HepG2 (cell line): ENCODE results near the gene MNX1. TPM values are rescaled to one million over a fixed set of nuclear protein-coding genes. Genes with fewer than 3 reads are reported as not detected.

Source experiments
- ATAC-seq: fragments of 200-7000 bp; cut with Tn5 transposase; 3 replicates; pipeline ENCODE4 v1.9.1; 2020; ENCODE audit warnings: mild to moderate bottlenecking, moderate library complexity
- BruUV-seq: library from RNA; stranded (reverse); fragments of 400-500 nt; replicated peaks from 2 replicates; lab custom pipeline; 2021; lab: Mats Ljungman, UMichigan
- CTCF ChIA-PET: fragments of 300-600 bp; formaldehyde crosslinking; extraction: SDS; loops from one replicate; lab custom pipeline; 2021; ENCODE audit warnings: low total read pairs, inconsistent platforms, low intra/inter-chr PET ratio; lab: Yijun Ruan, JAX
- POLR2A ChIA-PET: fragments of 350-600 bp; sonication (Branson Sonifier 250); formaldehyde crosslinking; loops from one replicate; lab custom pipeline; 2020; ENCODE audit warnings: antibody characterized with exemption, inconsistent platforms; lab: Yijun Ruan, JAX
- DNase-seq: peaks from one replicate; pipeline ENCODE4 v3.0.0-alpha.2; 2015; ENCODE audit warnings: low spot score
- FAIRE-seq: peaks from 3 replicates; lab custom pipeline; 2011; peaks lifted over from hg19 to GRCh38; lab: Jason Lieb, UNC
- H2AFZ ChIP-seq: one replicate; pipeline ENCODE4 v1.6.1; 2011; ENCODE audit warnings: low read length, inconsistent platforms
- H3K27ac ChIP-seq: fragments of 300-600 bp; 3 replicates; pipeline ENCODE4 v1.8.0; 2011; ENCODE audit warnings: mixed run types, mild to moderate bottlenecking, mixed read lengths, low read length, inconsistent platforms; ENCODE audit not compliant: insufficient read depth; ENCODE audit errors: extremely low read length
- H3K27me3 ChIP-seq, 2 experiments: fragments of 200-600 bp in 1 of 2; 2 replicates in 1 of 2; 3 replicates in 1 of 2; pipeline versions ENCODE4 v1.6.0 to v1.8.0; 2011; ENCODE audit warnings: low read length in 2 of 2, mild to moderate bottlenecking in 2 of 2, moderate library complexity in 2 of 2, inconsistent platforms in 1 of 2; ENCODE audit not compliant: insufficient read depth in 2 of 2, control insufficient read depth in 1 of 2
- H3K36me3 ChIP-seq, 2 experiments: fragments of 200-600 bp in 1 of 2; replicated peaks in 1 of 2; 2 replicates in 1 of 2; 3 replicates in 1 of 2; pipeline versions ENCODE4 v1.5.1 to v1.8.0; 2011; ENCODE audit warnings: low read length in 2 of 2, inconsistent platforms in 1 of 2; ENCODE audit not compliant: insufficient read depth in 2 of 2, control insufficient read depth in 1 of 2
- H3K4me1 ChIP-seq: 2 replicates; pipeline ENCODE4 v1.5.1; 2012; ENCODE audit warnings: low read length, inconsistent platforms; ENCODE audit not compliant: insufficient read depth
- H3K4me2 ChIP-seq: 2 replicates; pipeline ENCODE4 v1.6.0; 2011; ENCODE audit warnings: low read depth, low read length, inconsistent platforms
- H3K4me3 ChIP-seq, 3 experiments: fragments of 200-600 bp in 1 of 3; sonication (generic), shearing (Covaris generic) in 1 of 3; replicated peaks in 1 of 3; 2 replicates each; pipeline ENCODE4 v1.5.1; 2011 to 2016; ENCODE audit warnings: low read length in 3 of 3, inconsistent platforms in 2 of 3, low read depth in 2 of 3, mild to moderate bottlenecking in 2 of 3, control low read depth in 1 of 3, mixed read lengths in 1 of 3; ENCODE audit not compliant: insufficient read depth in 1 of 3
- H3K79me2 ChIP-seq: one replicate; pipeline ENCODE4 v1.6.1; 2011; ENCODE audit warnings: low read length, inconsistent platforms; ENCODE audit not compliant: insufficient read depth
- H3K9ac ChIP-seq: 2 replicates; pipeline ENCODE4 v1.6.0; 2011; ENCODE audit warnings: mild to moderate bottlenecking, low read depth, low read length, inconsistent platforms; ENCODE audit not compliant: insufficient read depth
- H3K9me3 ChIP-seq: 2 replicates; pipeline ENCODE4 v1.5.1; 2012; ENCODE audit warnings: mild to moderate bottlenecking, low read length
- H4K20me1 ChIP-seq: 2 replicates; pipeline ENCODE4 v1.6.0; 2011; ENCODE audit warnings: inconsistent platforms, mild to moderate bottlenecking, low read length, moderate library complexity; ENCODE audit not compliant: insufficient read depth
- STAT5B ChIP-seq: sonication (generic); formaldehyde crosslinking; IDR thresholded peaks from 2 replicates; pipeline ENCODE4 v1.4.0; 2020; ENCODE audit warnings: missing genetic modification reagents
- ZFP82 ChIP-seq: sonication (generic); formaldehyde crosslinking; IDR thresholded peaks from 2 replicates; pipeline ENCODE4 v1.5.1; 2020; ENCODE audit warnings: mild to moderate bottlenecking, missing genetic modification reagents, borderline replicate concordance
- ZNF326 ChIP-seq: sonication (generic); formaldehyde crosslinking; IDR thresholded peaks from 2 replicates; pipeline ENCODE4 v1.4.0; 2020; ENCODE audit warnings: missing genetic modification reagents, borderline replicate concordance
- WGBS: methylation state at CpG from one replicate; pipeline ENCODE4 v1.1.6; 2017; ENCODE audit warnings: low lambda C conversion rate; 5-methylcytosine and 5-hydroxymethylcytosine counted together
- in situ Hi-C: cut with HindIII; loops from 2 replicates; pipeline ENCODE4 v1.10.0; 2017; ENCODE audit warnings: low pct_unique_long_range_greater_than_20kb; ENCODE audit not compliant: extremely low pct_ligation_motif_present
- intact Hi-C: fragments of 100-400 bp; cut with micrococcal nuclease; formaldehyde crosslinking; loops from one replicate; pipeline ENCODE4 v1.10.0; 2022; ENCODE audit not compliant: unreplicated experiment
- polyA plus RNA-seq, 8 experiments: library from polyadenylated mRNA; depleted of rRNA in 3 of 8; stranded (reverse) in 7 of 8; unstranded in 1 of 8; fragments of >200 nt; fragmentation: Illumina TruSeq in 4 of 8; extraction: Trizol in 4 of 8; gene quantifications; 2 replicates each; pipeline versions ENCODE4 v1.2.1 to v1.2.3, GENCODE V29; 2011 to 2016; ENCODE audit warnings: low read depth in 4 of 8, missing spikeins in 1 of 8, mixed read lengths in 1 of 8; ENCODE audit not compliant: insufficient read depth in 1 of 8
- total RNA-seq, 5 experiments: library from RNA; depleted of rRNA; stranded (reverse); fragments of >200 nt; fragmentation: Illumina TruSeq; extraction: Trizol; gene quantifications; 2 replicates each; pipeline ENCODE4 v1.2.3, GENCODE V29; 2016; ENCODE audit warnings: low read depth in 1 of 5
- TF ChIP-seq, protein P1 (sequence below): sonication (generic); formaldehyde crosslinking; IDR thresholded peaks from 2 replicates; pipeline ENCODE4 v1.9.0; 2021; ENCODE audit warnings: missing genetic modification reagents, mild to moderate bottlenecking, borderline replicate concordance
- TF ChIP-seq, protein P2 (sequence below): sonication (generic); formaldehyde crosslinking; IDR thresholded peaks from 2 replicates; pipeline ENCODE4 v1.5.1; 2020; ENCODE audit warnings: mild to moderate bottlenecking, missing genetic modification reagents, moderate library complexity
- TF ChIP-seq, protein P3 (sequence below): sonication (generic); formaldehyde crosslinking; IDR thresholded peaks from 2 replicates; pipeline ENCODE4 v1.8.1; 2023; ENCODE audit warnings: mild to moderate bottlenecking, missing genetic modification reagents
- TF ChIP-seq, protein P4 (sequence below): sonication (generic); formaldehyde crosslinking; IDR thresholded peaks from one replicate; pipeline ENCODE4 v1.5.1; 2020; ENCODE audit warnings: mild to moderate bottlenecking, missing genetic modification reagents; ENCODE audit errors: not compliant biosample characterization

The MNX1 gene
- total and polyA plus RNA-seq, 2 of the 13 experiments (the other 11 are each of a cell fraction or from before 2014, with no cell fraction given), result 0.94 to 6.1 TPM

DNA sequence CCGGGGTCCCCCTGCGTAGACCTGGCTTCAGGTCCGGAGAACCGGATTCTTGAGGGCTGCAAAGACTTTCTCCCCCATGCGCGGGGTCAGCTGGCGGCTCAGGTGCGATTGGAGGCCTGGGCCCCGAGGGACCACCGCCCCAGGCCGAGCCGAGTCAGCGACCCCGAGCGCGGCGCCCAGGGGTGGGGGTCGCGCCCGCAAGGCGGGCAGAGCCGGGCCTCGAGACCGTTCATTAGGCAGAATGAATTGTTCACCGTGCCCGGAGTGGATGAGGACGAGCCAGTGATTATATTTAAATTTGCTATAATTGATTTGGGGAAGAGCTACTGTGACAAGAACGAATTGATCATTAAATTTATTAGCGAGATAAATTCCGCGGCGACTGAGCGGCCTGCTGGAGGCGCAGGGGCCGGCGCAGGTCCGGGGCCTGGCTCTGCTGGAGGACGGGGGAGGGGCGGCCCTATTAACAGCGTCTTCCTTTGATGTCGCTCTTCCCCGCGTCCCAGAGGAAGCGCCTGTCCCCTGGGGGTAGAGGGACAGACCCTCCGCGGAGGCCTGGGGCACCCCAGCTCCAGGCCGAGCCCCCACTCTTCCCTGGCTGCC lies 7.5 kb downstream of the MNX1 start:
- Histone ChIP-seq H3K9me3 (no peaks in the 10 kb centered on the region), H3K27ac (no peak overlapping the region), H2AFZ (no peak overlapping the region), H3K4me2 (no peak overlapping the region), H3K27me3 (peaks cover 0 to 24% of the 10 kb centered on the region in 2 experiments; a peak in 4 of 5 replicates), H3K9ac (no peak overlapping the region), H4K20me1 (peaks cover 6% of the 10 kb centered on the region; the same call in 1 of the 2 replicates), H3K36me3 (peaks cover 0 to 6% of the 10 kb centered on the region in 2 experiments; a peak in 1 of 5 replicates), H3K4me3 (no peak overlapping the region), H3K4me1 (peaks cover 28% of the 10 kb centered on the region), H3K79me2 (peaks cover 7% of the 10 kb centered on the region)
- 73% methylated on average over 29 of the region's 47 CpGs for WGBS
- no TSS peak for BruUV-seq
- ChIA-PET CTCF (no interaction called here), POLR2A (no interaction called here)
- intact Hi-C loops, result no loop called here
- in situ Hi-C loops, result no loop called here
- DNase-seq (no peak), FAIRE-seq (no peak), ATAC-seq (no peak)
- no peak for TF ChIP-seq ZNF326 (CRISPR knock-in tag)
- TF ChIP-seq, protein P1, sequence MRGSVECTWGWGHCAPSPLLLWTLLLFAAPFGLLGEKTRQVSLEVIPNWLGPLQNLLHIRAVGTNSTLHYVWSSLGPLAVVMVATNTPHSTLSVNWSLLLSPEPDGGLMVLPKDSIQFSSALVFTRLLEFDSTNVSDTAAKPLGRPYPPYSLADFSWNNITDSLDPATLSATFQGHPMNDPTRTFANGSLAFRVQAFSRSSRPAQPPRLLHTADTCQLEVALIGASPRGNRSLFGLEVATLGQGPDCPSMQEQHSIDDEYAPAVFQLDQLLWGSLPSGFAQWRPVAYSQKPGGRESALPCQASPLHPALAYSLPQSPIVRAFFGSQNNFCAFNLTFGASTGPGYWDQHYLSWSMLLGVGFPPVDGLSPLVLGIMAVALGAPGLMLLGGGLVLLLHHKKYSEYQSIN, result no peak
- TF ChIP-seq, protein P2, sequence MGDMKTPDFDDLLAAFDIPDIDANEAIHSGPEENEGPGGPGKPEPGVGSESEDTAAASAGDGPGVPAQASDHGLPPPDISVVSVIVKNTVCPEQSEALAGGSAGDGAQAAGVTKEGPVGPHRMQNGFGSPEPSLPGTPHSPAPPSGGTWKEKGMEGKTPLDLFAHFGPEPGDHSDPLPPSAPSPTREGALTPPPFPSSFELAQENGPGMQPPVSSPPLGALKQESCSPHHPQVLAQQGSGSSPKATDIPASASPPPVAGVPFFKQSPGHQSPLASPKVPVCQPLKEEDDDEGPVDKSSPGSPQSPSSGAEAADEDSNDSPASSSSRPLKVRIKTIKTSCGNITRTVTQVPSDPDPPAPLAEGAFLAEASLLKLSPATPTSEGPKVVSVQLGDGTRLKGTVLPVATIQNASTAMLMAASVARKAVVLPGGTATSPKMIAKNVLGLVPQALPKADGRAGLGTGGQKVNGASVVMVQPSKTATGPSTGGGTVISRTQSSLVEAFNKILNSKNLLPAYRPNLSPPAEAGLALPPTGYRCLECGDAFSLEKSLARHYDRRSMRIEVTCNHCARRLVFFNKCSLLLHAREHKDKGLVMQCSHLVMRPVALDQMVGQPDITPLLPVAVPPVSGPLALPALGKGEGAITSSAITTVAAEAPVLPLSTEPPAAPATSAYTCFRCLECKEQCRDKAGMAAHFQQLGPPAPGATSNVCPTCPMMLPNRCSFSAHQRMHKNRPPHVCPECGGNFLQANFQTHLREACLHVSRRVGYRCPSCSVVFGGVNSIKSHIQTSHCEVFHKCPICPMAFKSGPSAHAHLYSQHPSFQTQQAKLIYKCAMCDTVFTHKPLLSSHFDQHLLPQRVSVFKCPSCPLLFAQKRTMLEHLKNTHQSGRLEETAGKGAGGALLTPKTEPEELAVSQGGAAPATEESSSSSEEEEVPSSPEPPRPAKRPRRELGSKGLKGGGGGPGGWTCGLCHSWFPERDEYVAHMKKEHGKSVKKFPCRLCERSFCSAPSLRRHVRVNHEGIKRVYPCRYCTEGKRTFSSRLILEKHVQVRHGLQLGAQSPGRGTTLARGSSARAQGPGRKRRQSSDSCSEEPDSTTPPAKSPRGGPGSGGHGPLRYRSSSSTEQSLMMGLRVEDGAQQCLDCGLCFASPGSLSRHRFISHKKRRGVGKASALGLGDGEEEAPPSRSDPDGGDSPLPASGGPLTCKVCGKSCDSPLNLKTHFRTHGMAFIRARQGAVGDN (CRISPR knock-in tag), result no peak
- TF ChIP-seq, protein P3, sequence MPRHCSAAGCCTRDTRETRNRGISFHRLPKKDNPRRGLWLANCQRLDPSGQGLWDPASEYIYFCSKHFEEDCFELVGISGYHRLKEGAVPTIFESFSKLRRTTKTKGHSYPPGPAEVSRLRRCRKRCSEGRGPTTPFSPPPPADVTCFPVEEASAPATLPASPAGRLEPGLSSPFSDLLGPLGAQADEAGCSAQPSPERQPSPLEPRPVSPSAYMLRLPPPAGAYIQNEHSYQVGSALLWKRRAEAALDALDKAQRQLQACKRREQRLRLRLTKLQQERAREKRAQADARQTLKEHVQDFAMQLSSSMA (CRISPR knock-in tag), result no peak
- TF ChIP-seq, protein P4, sequence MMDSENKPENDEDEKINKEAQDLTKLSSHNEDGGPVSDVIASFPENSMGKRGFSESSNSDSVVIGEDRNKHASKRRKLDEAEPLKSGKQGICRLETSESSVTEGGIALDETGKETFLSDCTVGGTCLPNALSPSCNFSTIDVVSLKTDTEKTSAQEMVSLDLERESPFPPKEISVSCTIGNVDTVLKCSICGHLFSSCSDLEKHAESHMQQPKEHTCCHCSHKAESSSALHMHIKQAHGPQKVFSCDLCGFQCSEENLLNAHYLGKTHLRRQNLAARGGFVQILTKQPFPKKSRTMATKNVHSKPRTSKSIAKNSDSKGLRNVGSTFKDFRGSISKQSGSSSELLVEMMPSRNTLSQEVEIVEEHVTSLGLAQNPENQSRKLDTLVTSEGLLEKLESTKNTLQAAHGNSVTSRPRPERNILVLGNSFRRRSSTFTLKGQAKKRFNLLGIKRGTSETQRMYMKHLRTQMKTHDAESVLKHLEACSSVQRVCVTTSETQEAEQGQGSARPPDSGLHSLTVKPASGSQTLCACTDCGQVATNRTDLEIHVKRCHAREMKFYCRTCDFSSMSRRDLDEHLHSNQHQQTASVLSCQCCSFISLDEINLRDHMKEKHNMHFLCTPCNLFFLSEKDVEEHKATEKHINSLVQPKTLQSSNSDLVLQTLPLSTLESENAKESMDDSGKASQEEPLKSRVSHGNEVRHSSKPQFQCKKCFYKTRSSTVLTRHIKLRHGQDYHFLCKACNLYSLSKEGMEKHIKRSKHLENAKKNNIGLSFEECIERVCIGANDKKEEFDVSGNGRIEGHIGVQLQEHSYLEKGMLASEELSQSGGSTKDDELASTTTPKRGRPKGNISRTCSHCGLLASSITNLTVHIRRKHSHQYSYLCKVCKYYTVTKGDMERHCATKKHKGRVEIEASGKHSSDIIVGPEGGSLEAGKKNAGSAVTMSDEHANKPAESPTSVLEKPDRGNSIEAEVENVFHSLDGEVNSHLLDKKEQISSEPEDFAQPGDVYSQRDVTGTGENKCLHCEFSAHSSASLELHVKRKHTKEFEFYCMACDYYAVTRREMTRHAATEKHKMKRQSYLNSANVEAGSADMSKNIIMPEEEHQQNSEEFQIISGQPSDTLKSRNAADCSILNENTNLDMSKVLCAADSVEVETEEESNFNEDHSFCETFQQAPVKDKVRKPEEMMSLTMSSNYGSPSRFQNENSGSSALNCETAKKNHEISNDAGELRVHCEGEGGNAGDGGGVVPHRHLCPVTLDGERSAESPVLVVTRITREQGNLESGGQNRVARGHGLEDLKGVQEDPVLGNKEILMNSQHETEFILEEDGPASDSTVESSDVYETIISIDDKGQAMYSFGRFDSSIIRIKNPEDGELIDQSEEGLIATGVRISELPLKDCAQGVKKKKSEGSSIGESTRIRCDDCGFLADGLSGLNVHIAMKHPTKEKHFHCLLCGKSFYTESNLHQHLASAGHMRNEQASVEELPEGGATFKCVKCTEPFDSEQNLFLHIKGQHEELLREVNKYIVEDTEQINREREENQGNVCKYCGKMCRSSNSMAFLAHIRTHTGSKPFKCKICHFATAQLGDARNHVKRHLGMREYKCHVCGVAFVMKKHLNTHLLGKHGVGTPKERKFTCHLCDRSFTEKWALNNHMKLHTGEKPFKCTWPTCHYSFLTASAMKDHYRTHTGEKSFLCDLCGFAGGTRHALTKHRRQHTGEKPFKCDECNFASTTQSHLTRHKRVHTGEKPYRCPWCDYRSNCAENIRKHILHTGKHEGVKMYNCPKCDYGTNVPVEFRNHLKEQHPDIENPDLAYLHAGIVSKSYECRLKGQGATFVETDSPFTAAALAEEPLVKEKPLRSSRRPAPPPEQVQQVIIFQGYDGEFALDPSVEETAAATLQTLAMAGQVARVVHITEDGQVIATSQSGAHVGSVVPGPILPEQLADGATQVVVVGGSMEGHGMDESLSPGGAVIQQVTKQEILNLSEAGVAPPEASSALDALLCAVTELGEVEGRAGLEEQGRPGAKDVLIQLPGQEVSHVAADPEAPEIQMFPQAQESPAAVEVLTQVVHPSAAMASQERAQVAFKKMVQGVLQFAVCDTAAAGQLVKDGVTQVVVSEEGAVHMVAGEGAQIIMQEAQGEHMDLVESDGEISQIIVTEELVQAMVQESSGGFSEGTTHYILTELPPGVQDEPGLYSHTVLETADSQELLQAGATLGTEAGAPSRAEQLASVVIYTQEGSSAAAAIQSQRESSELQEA, result no peak
- no peak for TF ChIP-seq STAT5B
- TF ChIP-seq ZFP82 (CRISPR knock-in tag), result no peak
